ENCODE measurements around the gene CMTM3. TPM values are rescaled to one million over a fixed set of nuclear protein-coding genes. Genes with fewer than 3 reads are reported as not detected.

The CMTM3 gene
- total RNA-seq, 2 donors from 2014 or later, result 4.0 to 7.9 TPM

- Histone ChIP-seq H3K4me1 (no peaks in the 10 kb centered on the region), H3K9ac (ENCODE audit: low read depth in 2 of 2, low read length in 2 of 2) (no peak overlapping the region), H3K27ac (no peak overlapping the region), H3K4me3 (no peak overlapping the region), H3K9me3 (no peaks in the 10 kb centered on the region), H3K36me3 (no peaks in the 10 kb centered on the region), H3K27me3 (no peaks in the 10 kb centered on the region)
- DNase-seq, result no peak
- intact Hi-C loops (cut with DNase I), result no loop called here
- TF ChIP-seq, protein P1, sequence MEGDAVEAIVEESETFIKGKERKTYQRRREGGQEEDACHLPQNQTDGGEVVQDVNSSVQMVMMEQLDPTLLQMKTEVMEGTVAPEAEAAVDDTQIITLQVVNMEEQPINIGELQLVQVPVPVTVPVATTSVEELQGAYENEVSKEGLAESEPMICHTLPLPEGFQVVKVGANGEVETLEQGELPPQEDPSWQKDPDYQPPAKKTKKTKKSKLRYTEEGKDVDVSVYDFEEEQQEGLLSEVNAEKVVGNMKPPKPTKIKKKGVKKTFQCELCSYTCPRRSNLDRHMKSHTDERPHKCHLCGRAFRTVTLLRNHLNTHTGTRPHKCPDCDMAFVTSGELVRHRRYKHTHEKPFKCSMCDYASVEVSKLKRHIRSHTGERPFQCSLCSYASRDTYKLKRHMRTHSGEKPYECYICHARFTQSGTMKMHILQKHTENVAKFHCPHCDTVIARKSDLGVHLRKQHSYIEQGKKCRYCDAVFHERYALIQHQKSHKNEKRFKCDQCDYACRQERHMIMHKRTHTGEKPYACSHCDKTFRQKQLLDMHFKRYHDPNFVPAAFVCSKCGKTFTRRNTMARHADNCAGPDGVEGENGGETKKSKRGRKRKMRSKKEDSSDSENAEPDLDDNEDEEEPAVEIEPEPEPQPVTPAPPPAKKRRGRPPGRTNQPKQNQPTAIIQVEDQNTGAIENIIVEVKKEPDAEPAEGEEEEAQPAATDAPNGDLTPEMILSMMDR (IDR thresholded peaks at IDR 0.05), result no peak
Measured at GRCh38 chr16:66569827-66570405, 34.6 kb upstream of the CMTM3 start.

GRCh38 chr16:66572356-66572755 is 32.1 kb upstream of the CMTM3 start:
- Histone ChIP-seq H3K36me3 (no peaks in the 10 kb centered on the region), H3K9ac (ENCODE audit: low read depth in 2 of 2, low read length in 2 of 2) (no peak overlapping the region), H3K9me3 (no peaks in the 10 kb centered on the region), H3K4me1 (no peaks in the 10 kb centered on the region), H3K4me3 (no peak overlapping the region), H3K27ac (no peak overlapping the region), H3K27me3 (no peaks in the 10 kb centered on the region)
- TF ChIP-seq, protein P1 (IDR thresholded peaks at IDR 0.05), result no peak
- DNase-seq, result no peak
- intact Hi-C loops (cut with DNase I), result no loop called here

- no peak for DNase-seq
- no peaks in the 10 kb centered on the region for H3K9me3 ChIP-seq
- H3K27me3 ChIP-seq, result peaks cover 3% of the 10 kb centered on the region
- intact Hi-C loops (cut with DNase I), result no loop called here
- peaks cover 4% of the 10 kb centered on the region for H3K4me1 ChIP-seq
- TF ChIP-seq, protein P1 (IDR thresholded peaks at IDR 0.05), result no peak
- H3K36me3 ChIP-seq, result no peaks in the 10 kb centered on the region
- no peak overlapping the region for H3K9ac ChIP-seq (ENCODE audit: low read depth in 2 of 2, low read length in 2 of 2)
- H3K4me3 ChIP-seq, result no peak overlapping the region
- H3K27ac ChIP-seq, result no peak overlapping the region
Measured at GRCh38 chr16:66574081-66574480, 30.4 kb upstream of the CMTM3 start.

GRCh38 chr16:66574531-66574930 is 30.0 kb upstream of the CMTM3 start:
- no peak overlapping the region for H3K4me3 ChIP-seq
- DNase-seq, result no peak

DNA sequence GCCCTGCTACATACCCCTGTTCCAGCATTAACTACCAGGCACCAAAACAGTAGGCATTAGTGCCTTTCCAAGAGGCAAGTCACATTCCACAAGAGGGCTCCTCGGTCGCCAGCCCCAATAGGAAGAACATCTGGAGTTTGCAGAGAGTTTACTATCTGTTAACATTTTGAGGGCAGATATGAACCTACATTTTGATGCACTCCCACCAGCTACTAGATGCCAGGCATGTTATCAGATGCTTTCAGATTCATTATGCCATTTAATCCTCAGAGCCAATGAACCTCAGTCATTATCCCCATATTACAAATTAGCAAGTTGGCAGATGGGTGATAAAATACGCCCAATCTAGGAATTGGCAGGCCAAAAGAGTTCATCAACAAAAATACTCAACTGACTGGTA is 29.4 kb upstream of the CMTM3 start:
- intact Hi-C loops (cut with DNase I), result no loop called here
- TF ChIP-seq, protein P1 (IDR thresholded peaks at IDR 0.05), result no peak
- Histone ChIP-seq H3K4me1 (peaks cover 5% of the 10 kb centered on the region), H3K9ac (ENCODE audit: low read depth in 2 of 2, low read length in 2 of 2) (no peak overlapping the region), H3K9me3 (no peaks in the 10 kb centered on the region), H3K27me3 (peaks cover 9% of the 10 kb centered on the region), H3K36me3 (no peaks in the 10 kb centered on the region), H3K27ac (no peak overlapping the region), H3K4me3 (no peak overlapping the region)
- no peak for DNase-seq

More at GRCh38 chr16:66574531-66574930, 30.0 kb upstream of the CMTM3 start:
- H3K9ac ChIP-seq (ENCODE audit: low read depth in 2 of 2, low read length in 2 of 2), result no peak overlapping the region
- peaks cover 8% of the 10 kb centered on the region for H3K27me3 ChIP-seq
- H3K36me3 ChIP-seq, result no peaks in the 10 kb centered on the region
- TF ChIP-seq, protein P1 (IDR thresholded peaks at IDR 0.05), result no peak
- intact Hi-C loops (cut with DNase I), result no loop called here
- H3K4me1 ChIP-seq, result peaks cover 5% of the 10 kb centered on the region
- H3K9me3 ChIP-seq, result no peaks in the 10 kb centered on the region
- H3K27ac ChIP-seq, result no peak overlapping the region

Data from colonic mucosa (tissue), 4 donors.